Keratinocyte (primary cell): Measurements from ENCODE around the gene TERB1. TPM values are rescaled to one million over a fixed set of nuclear protein-coding genes. Genes with fewer than 3 reads are reported as not detected.

Experiments used
- DNase-seq: peaks from one replicate; pipeline ENCODE4 v3.0.0-alpha.2; 2011; ENCODE audit warnings: low read depth, missing footprints, low spot score
- FAIRE-seq: peaks from 2 replicates; lab custom pipeline; 2011; peaks lifted over from hg19 to GRCh38; lab: Jason Lieb, UNC
- H2AFZ ChIP-seq: 2 replicates; pipeline ENCODE4 v1.6.0; 2012; ENCODE audit warnings: low read length, control low read depth, inconsistent platforms; ENCODE audit not compliant: control insufficient read depth
- H3K27ac ChIP-seq: 2 replicates; pipeline ENCODE4 v1.5.1; 2011; ENCODE audit warnings: low read length; ENCODE audit not compliant: control insufficient read depth, insufficient read depth
- H3K27me3 ChIP-seq: 3 replicates; pipeline ENCODE4 v1.6.0; 2011; ENCODE audit warnings: low read length; ENCODE audit not compliant: control insufficient read depth, insufficient read depth; ENCODE audit errors: extremely low read depth
- H3K36me3 ChIP-seq, 2 experiments: 2 replicates in 1 of 2; 3 replicates in 1 of 2; pipeline ENCODE4 v1.5.1; 2011; ENCODE audit warnings: low read length in 2 of 2, mild to moderate bottlenecking in 1 of 2; ENCODE audit not compliant: control insufficient read depth in 2 of 2, insufficient read depth in 2 of 2; ENCODE audit errors: extremely low read depth in 1 of 2
- H3K4me1 ChIP-seq: 3 replicates; pipeline ENCODE4 v1.5.1; 2011; ENCODE audit warnings: low read length; ENCODE audit not compliant: control insufficient read depth, insufficient read depth; ENCODE audit errors: extremely low read depth
- H3K4me2 ChIP-seq: 3 replicates; pipeline ENCODE4 v1.6.0; 2011; ENCODE audit warnings: low read depth, low read length; ENCODE audit not compliant: control insufficient read depth, insufficient read depth; ENCODE audit errors: extremely low read depth
- H3K4me3 ChIP-seq, 3 experiments: fragments of 200-600 bp in 1 of 3; sonication (generic) in 1 of 3; 2 replicates in 2 of 3; 3 replicates in 1 of 3; pipeline ENCODE4 v1.5.1; 2011 to 2016; ENCODE audit warnings: low read length in 3 of 3, mild to moderate bottlenecking in 3 of 3, control low read depth in 2 of 3, inconsistent platforms in 1 of 3, low read depth in 1 of 3, mixed read lengths in 1 of 3, mixed run types in 1 of 3, moderate library complexity in 1 of 3; ENCODE audit not compliant: control insufficient read depth in 2 of 3, insufficient read depth in 2 of 3; ENCODE audit errors: extremely low read depth in 1 of 3
- H3K79me2 ChIP-seq: 2 replicates; pipeline ENCODE4 v1.6.0; 2012; ENCODE audit warnings: low read length; ENCODE audit not compliant: control insufficient read depth, insufficient read depth
- H3K9ac ChIP-seq: 3 replicates; pipeline ENCODE4 v1.6.0; 2011; ENCODE audit warnings: low read length; ENCODE audit not compliant: control insufficient read depth, insufficient read depth; ENCODE audit errors: extremely low read depth
- H3K9me1 ChIP-seq: 3 replicates; pipeline ENCODE4 v1.6.0; 2011; ENCODE audit warnings: low read length; ENCODE audit not compliant: control insufficient read depth, insufficient read depth; ENCODE audit errors: extremely low read depth
- H3K9me3 ChIP-seq: 2 replicates; pipeline ENCODE4 v1.5.1; 2012; ENCODE audit warnings: low read depth, low read length; ENCODE audit not compliant: control insufficient read depth
- H4K20me1 ChIP-seq: 3 replicates; pipeline ENCODE4 v1.6.0; 2011; ENCODE audit warnings: low read length; ENCODE audit not compliant: control insufficient read depth, insufficient read depth; ENCODE audit errors: extremely low read depth
- CTCF ChIP-seq, 3 experiments: IDR thresholded peaks in 1 of 3; conservative IDR thresholded peaks in 1 of 3; optimal IDR thresholded peaks in 1 of 3; 2 replicates in 2 of 3; 3 replicates in 1 of 3; pipeline versions ENCODE3 to v1.5.1; 2011; ENCODE audit warnings: low read length in 3 of 3, mild to moderate bottlenecking in 3 of 3, moderate library complexity in 2 of 3, control low read depth in 1 of 3, inconsistent platforms in 1 of 3; ENCODE audit not compliant: insufficient read depth in 2 of 3; ENCODE audit errors: extremely low read depth in 1 of 3
- EZH2 ChIP-seq: IDR thresholded peaks from one replicate; pipeline ENCODE4 v1.6.1; 2012; ENCODE audit warnings: inconsistent platforms, mild to moderate bottlenecking, low read length, moderate library complexity
- dilution Hi-C: fragments of 300-500 bp; cut with MboI; formaldehyde crosslinking; loops from one replicate; pipeline ENCODE4 v1.7.0; 2020; ENCODE audit warnings: low sequenced_read_pairs; ENCODE audit not compliant: extremely low pct_ligation_motif_present
- polyA plus RNA-seq, 5 experiments: library from polyadenylated mRNA; depleted of rRNA in 3 of 5; stranded (reverse) in 3 of 5; stranded (forward) in 1 of 5; unstranded in 1 of 5; fragments of >200 nt; gene quantifications; 1 replicate in 1 of 5; 2 replicates in 3 of 5; 3 replicates in 1 of 5; pipeline versions ENCODE4 v1.2.1 to v1.2.3, GENCODE V29; 2011 to 2012; ENCODE audit warnings: missing spikeins in 2 of 5, low read depth in 1 of 5, low replicate concordance in 1 of 5

Gene TERB1
- polyA plus RNA-seq, 1 donor (not counting 4 experiments of a cell fraction or from before 2014, with no cell fraction given) = 0.22 TPM

GRCh38 chr16:66790130-66790733 lies 11.2 kb downstream of the TERB1 start:
- Histone ChIP-seq H3K9me3 (no peaks in the 10 kb centered on the region), H3K4me3 (no peak overlapping the region), H2AFZ (no peak overlapping the region), H3K4me1 (no peaks in the 10 kb centered on the region), H3K9ac (no peak overlapping the region), H3K9me1 (no peaks in the 10 kb centered on the region), H3K36me3 (no peaks in the 10 kb centered on the region), H3K27ac (no peak overlapping the region), H3K4me2 (no peak overlapping the region), H4K20me1 (no peaks in the 10 kb centered on the region), H3K27me3 (no peaks in the 10 kb centered on the region), H3K79me2 (no peaks in the 10 kb centered on the region)
- DNase-seq (no peak), FAIRE-seq (no peak)
- no peak for TF ChIP-seq EZH2
- TF ChIP-seq CTCF (optimal IDR thresholded peaks at IDR 0.05 in 1 of 3, IDR thresholded peaks at IDR 0.05 in 1 of 3, conservative IDR thresholded peaks at IDR 0.05 in 1 of 3; ENCODE audit: extremely low read depth in 1 of 3, insufficient read depth in 2 of 3, low read length in 3 of 3) = no peak
- dilution Hi-C loops = no loop called here

DNA sequence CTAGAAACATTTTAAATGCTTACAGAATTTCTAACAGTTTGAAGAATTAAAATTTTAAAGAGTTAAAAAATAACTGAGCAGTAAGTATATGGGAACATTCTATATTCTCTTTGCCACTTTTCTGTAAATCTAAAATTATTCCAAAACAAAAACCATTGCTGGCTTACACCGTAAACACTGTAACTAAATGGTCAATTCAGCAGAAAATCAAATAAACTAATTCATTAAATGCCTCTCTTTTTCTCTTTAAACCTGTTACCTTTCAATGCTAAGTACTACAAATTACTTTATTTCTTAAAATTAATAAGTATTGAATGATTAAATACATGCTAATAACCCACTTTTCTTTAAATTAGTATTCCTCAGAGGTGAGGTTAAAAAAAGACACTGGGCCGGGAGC lies 14.0 kb downstream of the TERB1 start:
- FAIRE-seq = no peak
- Histone ChIP-seq H2AFZ (no peak overlapping the region), H3K79me2 (no peaks in the 10 kb centered on the region), H4K20me1 (no peaks in the 10 kb centered on the region), H3K36me3 (no peaks in the 10 kb centered on the region), H3K9me1 (no peaks in the 10 kb centered on the region), H3K27me3 (no peaks in the 10 kb centered on the region), H3K4me3 (no peak overlapping the region), H3K4me1 (no peaks in the 10 kb centered on the region), H3K9ac (no peak overlapping the region), H3K27ac (no peak overlapping the region), H3K9me3 (no peaks in the 10 kb centered on the region), H3K4me2 (no peak overlapping the region)
- TF ChIP-seq EZH2 (no peak), CTCF (optimal IDR thresholded peaks at IDR 0.05 in 1 of 3, IDR thresholded peaks at IDR 0.05 in 1 of 3, conservative IDR thresholded peaks at IDR 0.05 in 1 of 3; ENCODE audit: extremely low read depth in 1 of 3, insufficient read depth in 2 of 3, low read length in 3 of 3) (no peak)
- dilution Hi-C loops = no loop called here
- DNase-seq = no peak
